ENCODE results near the gene ZNF750. TPM values are rescaled to one million over a fixed set of nuclear protein-coding genes. Genes with fewer than 3 reads are reported as not detected.
A peak's percentile ranks its signal among the peaks of the same experiment; 100 is the strongest.

The ZNF750 gene
- polyA plus RNA-seq, 3 donors = not detected

GRCh38 chr17:82828875-82829487 is 10.8 kb downstream of the ZNF750 start:
- Histone ChIP-seq H4K20me1 (ENCODE audit: insufficient read depth, low read length) (no peaks in the 10 kb centered on the region), H3K36me3 (replicated peaks in 1 of 2; ENCODE audit: control insufficient read depth in 1 of 2, insufficient read depth in 2 of 2, low read length in 2 of 2) (peaks cover 6 to 33% of the 10 kb centered on the region in 2 donors), H3K79me2 (ENCODE audit: insufficient read depth, low read length) (no peaks in the 10 kb centered on the region), H3K27ac (ENCODE audit: low read depth in 1 of 2, low read length in 2 of 2) (no peak overlapping the region), H2AFZ (ENCODE audit: insufficient read depth, low read depth, low read length, poor library complexity, severe bottlenecking) (no peak overlapping the region), H3K4me1 (ENCODE audit: control insufficient read depth in 1 of 2, insufficient read depth in 2 of 2, low read length in 2 of 2) (no peaks in the 10 kb centered on the region), H3K9ac (ENCODE audit: insufficient read depth, low read length, poor library complexity, severe bottlenecking) (no peak overlapping the region), H3K27me3 (ENCODE audit: control insufficient read depth in 2 of 2, insufficient read depth in 2 of 2, low read length in 2 of 2) (no peaks in the 10 kb centered on the region), H3K4me2 (replicated peaks; ENCODE audit: extremely low read depth, low read length, poor library complexity, severe bottlenecking) (no peak overlapping the region), H3K9me3 (replicated peaks in 1 of 2; ENCODE audit: control insufficient read depth in 1 of 2, insufficient read depth in 1 of 2, low read length in 2 of 2) (no peaks in the 10 kb centered on the region), H3K4me3 (replicated peaks in 1 of 3; ENCODE audit: low read depth in 2 of 3, low read length in 3 of 3) (no peak overlapping the region)
- peak overlapping the region in 1 of 7 donors; percentile 32 for H3K27ac Mint-ChIP-seq
- peaks cover 0 to 3% (median 0%) of the 10 kb centered on the region in 7 donors for H3K9me3 Mint-ChIP-seq
- TF ChIP-seq CTCF (IDR thresholded peaks at IDR 0.05) = no peak
- DNase-seq = no peak
- WGBS (ENCODE audit: insufficient coverage) = 98% methylated on average over 22 of the region's 26 CpGs
- intact Hi-C loops (cut with micrococcal nuclease) = no loop called here
- H3K4me1 Mint-ChIP-seq = no peaks in the 10 kb centered on the region
- H3K4me3 Mint-ChIP-seq = no peak overlapping the region
- peaks cover 35 to 47% of the 10 kb centered on the region in 2 donors for H3K36me3 Mint-ChIP-seq
- peaks cover 0 to 2% (median 1%) of the 10 kb centered on the region in 3 donors for H3K27me3 Mint-ChIP-seq (ENCODE audit: low read depth in 3 of 3)

- no peak overlapping the region for H3K4me2 ChIP-seq (replicated peaks; ENCODE audit: extremely low read depth, low read length, poor library complexity, severe bottlenecking)
- Mint-ChIP-seq H3K36me3 (peaks cover 39 to 41% of the 10 kb centered on the region in 2 donors), H3K4me1 (no peaks in the 10 kb centered on the region), H3K27ac (no peak overlapping the region), H3K4me3 (no peak overlapping the region), H3K27me3 (ENCODE audit: low read depth in 3 of 3) (peaks cover 0 to 1% (median 0%) of the 10 kb centered on the region in 3 donors), H3K9me3 (peaks cover 0 to 3% (median 1%) of the 10 kb centered on the region in 7 donors)
- intact Hi-C loops (cut with micrococcal nuclease) = no loop called here
- H3K27me3 ChIP-seq (ENCODE audit: control insufficient read depth in 2 of 2, insufficient read depth in 2 of 2, low read length in 2 of 2) = no peaks in the 10 kb centered on the region
- H3K4me1 ChIP-seq (ENCODE audit: control insufficient read depth in 1 of 2, insufficient read depth in 2 of 2, low read length in 2 of 2) = no peaks in the 10 kb centered on the region
- no peak overlapping the region for H3K27ac ChIP-seq (ENCODE audit: low read depth in 1 of 2, low read length in 2 of 2)
- TF ChIP-seq CTCF (IDR thresholded peaks at IDR 0.05) = no peak
- 100% methylated on average over 7 of the region's 7 CpGs for WGBS (ENCODE audit: insufficient coverage)
- no peaks in the 10 kb centered on the region for H4K20me1 ChIP-seq (ENCODE audit: insufficient read depth, low read length)
- H2AFZ ChIP-seq (ENCODE audit: insufficient read depth, low read depth, low read length, poor library complexity, severe bottlenecking) = no peak overlapping the region
- no peaks in the 10 kb centered on the region for H3K9me3 ChIP-seq (replicated peaks in 1 of 2; ENCODE audit: control insufficient read depth in 1 of 2, insufficient read depth in 1 of 2, low read length in 2 of 2)
- no peak overlapping the region for H3K4me3 ChIP-seq (replicated peaks in 1 of 3; ENCODE audit: low read depth in 2 of 3, low read length in 3 of 3)
- peaks cover 6 to 34% of the 10 kb centered on the region in 2 donors for H3K36me3 ChIP-seq (replicated peaks in 1 of 2; ENCODE audit: control insufficient read depth in 1 of 2, insufficient read depth in 2 of 2, low read length in 2 of 2)
- no peaks in the 10 kb centered on the region for H3K79me2 ChIP-seq (ENCODE audit: insufficient read depth, low read length)
- H3K9ac ChIP-seq (ENCODE audit: insufficient read depth, low read length, poor library complexity, severe bottlenecking) = no peak overlapping the region
- DNase-seq = no peak
Measured at GRCh38 chr17:82826956-82827355, 12.9 kb downstream of the ZNF750 start.
